AG10803 (cell line): Measurements from ENCODE around the gene CELF5.
A peak's percentile ranks its signal among the peaks of the same experiment; 100 is the strongest.
"Not testable (repeated sequence)": the region's sequence is repeated elsewhere in the genome, so short reads cannot be mapped to it uniquely, and the experiment has no call there.

Experiments
- DNase-seq: peaks from one replicate; pipeline ENCODE4 v3.0.0; 2010; ENCODE audit warnings: low read depth
- H3K4me3 ChIP-seq: 2 replicates; pipeline ENCODE4 v1.5.1; 2011; ENCODE audit warnings: mild to moderate bottlenecking, low read length, control low read depth
- TF ChIP-seq, protein P1 (sequence below): conservative IDR thresholded peaks from 2 replicates; pipeline ENCODE4 v1.5.1; 2011; ENCODE audit warnings: mild to moderate bottlenecking, low read length, control low read depth, inconsistent platforms

The CELF5 gene

DNA sequence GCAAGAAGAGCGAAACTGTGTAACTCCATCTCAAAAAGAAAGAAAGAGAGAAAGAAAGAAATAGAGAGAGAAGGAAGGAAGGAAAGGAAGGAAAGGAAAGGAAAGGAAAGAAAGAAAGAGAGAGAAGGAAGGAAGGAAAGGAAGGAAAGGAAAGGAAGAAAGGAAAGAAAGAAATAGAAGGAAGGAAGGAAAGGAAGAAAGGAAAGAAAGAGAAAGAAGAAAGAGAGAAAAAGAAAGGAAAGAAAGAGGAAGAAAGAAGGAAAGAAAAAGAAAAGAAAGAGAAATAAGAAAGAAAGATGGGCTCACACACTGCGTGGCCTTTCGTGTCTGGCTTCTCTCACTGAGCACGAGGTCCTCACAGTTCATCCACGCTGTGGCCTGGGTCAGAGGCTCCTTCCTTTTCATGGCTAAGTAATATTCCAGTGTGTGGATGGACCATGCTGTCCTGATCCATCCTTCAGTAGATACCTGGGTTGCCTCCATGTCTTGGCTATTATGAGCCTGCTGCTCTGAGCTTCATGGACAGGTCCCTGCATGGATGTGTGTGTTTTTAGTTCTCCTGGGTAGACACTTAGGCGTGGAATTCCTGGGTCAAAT lies 74.5 kb downstream of the CELF5 start:
- no peak for DNase-seq
- TF ChIP-seq, protein P1, sequence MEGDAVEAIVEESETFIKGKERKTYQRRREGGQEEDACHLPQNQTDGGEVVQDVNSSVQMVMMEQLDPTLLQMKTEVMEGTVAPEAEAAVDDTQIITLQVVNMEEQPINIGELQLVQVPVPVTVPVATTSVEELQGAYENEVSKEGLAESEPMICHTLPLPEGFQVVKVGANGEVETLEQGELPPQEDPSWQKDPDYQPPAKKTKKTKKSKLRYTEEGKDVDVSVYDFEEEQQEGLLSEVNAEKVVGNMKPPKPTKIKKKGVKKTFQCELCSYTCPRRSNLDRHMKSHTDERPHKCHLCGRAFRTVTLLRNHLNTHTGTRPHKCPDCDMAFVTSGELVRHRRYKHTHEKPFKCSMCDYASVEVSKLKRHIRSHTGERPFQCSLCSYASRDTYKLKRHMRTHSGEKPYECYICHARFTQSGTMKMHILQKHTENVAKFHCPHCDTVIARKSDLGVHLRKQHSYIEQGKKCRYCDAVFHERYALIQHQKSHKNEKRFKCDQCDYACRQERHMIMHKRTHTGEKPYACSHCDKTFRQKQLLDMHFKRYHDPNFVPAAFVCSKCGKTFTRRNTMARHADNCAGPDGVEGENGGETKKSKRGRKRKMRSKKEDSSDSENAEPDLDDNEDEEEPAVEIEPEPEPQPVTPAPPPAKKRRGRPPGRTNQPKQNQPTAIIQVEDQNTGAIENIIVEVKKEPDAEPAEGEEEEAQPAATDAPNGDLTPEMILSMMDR, result no peak
- H3K4me3 ChIP-seq, result no peak overlapping the region

DNA sequence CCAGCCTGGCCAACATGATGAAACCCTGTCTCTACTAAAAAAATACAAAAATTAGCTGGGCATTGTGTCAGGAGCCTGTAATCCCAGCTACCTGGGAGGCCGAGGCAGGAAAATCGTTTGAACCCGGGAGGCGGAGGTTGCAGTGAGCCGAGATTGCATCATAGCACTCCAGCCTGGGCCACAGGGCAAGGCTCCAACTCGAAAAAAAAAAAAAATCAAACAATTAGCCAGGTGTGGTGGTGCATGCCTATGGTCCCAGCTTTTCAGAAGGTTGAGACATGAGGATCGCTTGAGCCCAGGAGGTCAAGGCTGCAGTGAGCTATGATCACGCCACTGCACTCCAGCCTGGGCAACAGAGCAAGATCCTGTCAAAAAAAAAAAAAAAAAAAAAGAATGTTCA lies 76.1 kb downstream of the CELF5 start:
- not testable (repeated sequence) for H3K4me3 ChIP-seq, DNase-seq

DNA sequence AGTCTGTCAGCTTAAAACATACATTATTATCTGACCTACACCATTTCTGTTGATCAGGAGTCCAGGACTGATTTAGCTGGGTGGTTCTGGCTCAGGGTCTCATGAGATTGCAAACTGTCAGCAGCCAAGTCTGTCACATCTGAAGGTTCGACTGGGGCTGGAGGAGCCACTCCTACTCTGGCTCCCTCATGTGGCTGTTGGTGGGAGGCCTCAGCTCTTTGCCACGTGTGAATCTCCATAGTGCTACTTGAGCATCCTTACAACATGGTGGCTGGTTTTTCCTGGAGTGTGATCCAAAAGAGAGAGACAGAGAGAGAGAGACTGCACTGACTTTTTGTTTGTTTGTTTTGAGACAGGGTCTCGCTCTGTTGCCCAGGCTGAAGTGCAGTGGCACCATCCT lies 78.3 kb downstream of the CELF5 start:
- DNase-seq, result no peak
- TF ChIP-seq, protein P1, result no peak
- H3K4me3 ChIP-seq, result no peak overlapping the region

DNA sequence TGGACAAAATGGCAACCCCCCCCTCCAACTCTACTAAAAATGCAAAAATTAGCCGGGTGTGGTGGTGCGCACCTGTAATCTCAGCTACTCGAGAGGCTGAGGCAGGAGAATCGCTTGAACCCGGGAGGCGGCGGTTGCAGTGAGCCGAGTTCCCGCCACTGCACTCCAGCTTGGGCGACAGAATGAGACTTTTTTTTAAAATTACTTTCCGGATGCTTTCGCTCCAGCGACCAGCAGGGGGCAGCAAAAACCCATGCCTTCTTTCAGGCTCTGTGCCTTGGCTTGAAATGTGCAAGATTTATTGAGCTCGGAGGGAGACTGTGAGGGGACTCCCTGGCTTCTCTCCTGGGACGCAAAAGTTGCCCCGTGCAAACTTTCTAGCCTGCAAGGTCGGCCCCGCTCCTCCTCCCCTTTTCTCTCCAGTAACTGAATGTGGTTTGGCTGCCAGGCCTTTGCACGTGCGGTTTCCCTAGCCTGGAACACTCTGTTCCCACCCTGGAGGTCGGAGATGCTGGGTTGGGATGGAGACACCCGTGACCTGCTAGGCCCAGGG lies 80.5 kb downstream of the CELF5 start:
- TF ChIP-seq, protein P1, result peak; percentile 83
- peak; percentile 33 for DNase-seq
- no peak overlapping the region for H3K4me3 ChIP-seq

DNA sequence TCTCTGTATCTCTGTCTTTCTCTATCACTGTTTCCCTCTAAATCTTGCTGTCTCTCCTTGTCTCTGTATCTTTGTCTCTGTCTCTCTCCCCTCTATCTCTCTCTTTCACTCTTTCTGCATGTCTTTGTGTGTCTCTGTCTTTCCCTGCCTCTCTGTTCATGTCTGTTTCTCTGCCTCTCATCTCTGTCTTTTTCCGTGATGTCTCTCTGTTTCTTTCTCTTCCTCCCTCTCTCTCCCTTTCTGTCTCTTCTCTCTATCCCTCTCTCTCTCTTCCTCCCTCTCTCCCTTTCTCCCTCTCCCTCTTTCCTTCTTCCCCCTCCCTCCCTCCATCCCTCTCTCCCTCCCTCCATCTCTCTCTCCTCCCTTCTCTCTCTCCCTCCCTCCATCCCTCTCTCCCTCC lies 85.3 kb downstream of the CELF5 start:
- no peak for DNase-seq
- TF ChIP-seq, protein P1, result no peak
- H3K4me3 ChIP-seq, result no peak overlapping the region

DNA sequence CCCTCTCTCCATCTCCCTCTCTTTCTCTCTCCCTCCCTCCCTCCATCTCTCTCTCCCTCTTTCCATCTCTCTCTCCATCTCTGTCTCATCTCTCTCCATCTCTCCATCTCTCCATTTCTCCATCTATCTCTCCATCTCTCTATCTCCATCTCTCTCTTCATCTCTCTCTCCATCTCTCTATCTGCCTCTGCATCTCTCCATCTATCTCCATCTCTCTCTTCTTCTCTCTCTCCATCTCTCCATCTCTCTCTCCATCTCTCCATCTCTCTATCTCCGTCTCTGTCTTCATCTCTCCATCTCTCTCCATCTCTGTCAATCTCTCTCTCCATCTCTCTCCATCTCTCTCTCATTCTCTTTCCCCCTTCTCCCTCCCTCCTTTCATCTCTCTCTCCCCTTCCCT lies 85.8 kb downstream of the CELF5 start:
- H3K4me3 ChIP-seq, result no peak overlapping the region
- no peak for DNase-seq
- TF ChIP-seq, protein P1, result no peak

DNA sequence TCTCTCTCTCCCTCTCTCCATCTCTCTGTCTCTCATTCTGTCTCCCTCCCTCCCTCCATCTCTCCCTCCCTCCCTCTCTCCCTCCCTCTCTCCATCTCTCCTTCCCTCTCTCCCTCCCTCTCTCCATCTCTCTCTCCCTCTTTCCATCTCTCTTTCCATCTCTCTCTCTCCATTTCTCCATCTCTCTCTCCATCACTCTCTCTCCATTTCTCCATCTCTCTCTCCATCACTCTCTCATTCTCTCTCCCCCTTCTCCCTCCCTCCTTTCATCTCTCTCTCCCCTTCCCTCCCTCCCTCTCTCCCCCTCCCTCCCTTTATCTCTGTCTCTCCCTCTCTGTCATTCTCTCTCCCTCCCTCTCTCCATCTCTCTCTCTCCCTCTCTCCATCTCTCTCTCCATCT lies 86.2 kb downstream of the CELF5 start:
- no peak overlapping the region for H3K4me3 ChIP-seq
- no peak for DNase-seq
- TF ChIP-seq, protein P1, result no peak
